Left renal pelvis (tissue), 4 donors: ENCODE data around the gene GSC2. TPM values are rescaled to one million over a fixed set of nuclear protein-coding genes. Genes with fewer than 3 reads are reported as not detected.

Experiments used
- DNase-seq, 4 donors: peaks; one replicate each; pipeline ENCODE4 v3.0.0-alpha.2; 2013; ENCODE audit warnings: low read depth in 4 of 4, low spot score in 3 of 4
- polyA plus RNA-seq, 4 donors: library from polyadenylated mRNA; unstranded; fragments of 120-200 nt; gene quantifications; one replicate each; pipeline ENCODE4 v1.2.1, GENCODE V29; 2013; ENCODE audit not compliant: insufficient read length in 4 of 4

GSC2 gene
- polyA plus RNA-seq, 4 donors: not detected

DNA sequence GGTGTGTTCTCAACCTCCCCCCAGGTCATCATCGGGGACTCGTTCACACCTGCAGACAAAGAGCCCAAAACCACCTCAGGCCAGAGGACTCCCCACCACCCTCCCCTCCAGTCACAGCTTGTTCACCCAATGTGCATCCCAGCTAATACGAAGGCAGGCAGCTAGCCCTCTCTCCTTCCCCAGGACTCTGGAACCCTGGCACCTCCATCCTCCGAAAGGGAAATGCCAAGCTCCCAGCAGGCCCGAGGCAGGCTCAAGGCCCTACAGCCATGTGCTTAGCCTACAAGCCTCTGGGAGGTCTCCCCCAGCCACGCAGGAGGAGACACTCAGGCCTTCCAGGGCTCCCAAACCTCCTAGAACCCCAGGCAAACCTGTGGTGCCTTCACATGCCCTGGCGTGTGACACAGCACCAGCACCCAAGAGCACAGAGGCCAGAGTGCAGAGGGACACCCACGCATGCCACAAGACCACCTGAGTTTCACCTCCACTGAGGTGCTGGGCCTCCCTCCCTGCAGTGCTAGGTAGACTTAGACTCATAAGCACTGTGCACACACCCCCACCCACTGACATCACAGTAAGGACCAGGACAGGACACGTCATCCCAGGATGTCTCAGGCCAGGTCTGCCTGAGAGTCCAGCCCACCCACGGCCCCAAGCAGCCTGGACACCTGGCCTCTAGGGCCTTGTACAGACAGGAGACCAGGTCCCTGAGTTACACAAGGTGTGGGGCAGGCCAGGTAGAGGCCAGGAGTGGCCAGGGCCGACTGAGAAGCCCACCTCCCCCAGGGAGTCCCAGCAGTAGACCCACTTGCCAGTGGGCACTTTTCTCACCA lies 12.5 kb downstream of the GSC2 start:
- no peak for DNase-seq

DNA sequence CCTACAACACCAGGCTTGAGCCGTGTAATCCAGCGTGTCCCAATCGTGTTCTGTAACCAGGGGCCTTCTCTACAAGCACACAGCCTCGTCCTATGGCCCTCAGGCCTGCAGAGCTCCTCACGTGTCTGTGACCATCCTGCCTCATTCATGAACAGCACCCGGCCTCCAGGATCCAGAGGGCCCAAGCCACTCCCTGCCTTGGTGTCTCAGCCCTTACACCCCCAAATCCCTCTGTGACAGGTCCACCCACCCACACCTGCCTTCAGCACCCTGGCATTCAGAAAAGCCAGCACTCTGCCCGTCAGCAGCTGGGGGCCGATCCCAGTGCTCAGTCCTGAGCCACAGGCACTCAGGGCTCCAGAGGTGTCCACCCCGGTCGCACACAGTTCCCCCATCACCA lies 13.2 kb downstream of the GSC2 start:
- no peak for DNase-seq

DNA sequence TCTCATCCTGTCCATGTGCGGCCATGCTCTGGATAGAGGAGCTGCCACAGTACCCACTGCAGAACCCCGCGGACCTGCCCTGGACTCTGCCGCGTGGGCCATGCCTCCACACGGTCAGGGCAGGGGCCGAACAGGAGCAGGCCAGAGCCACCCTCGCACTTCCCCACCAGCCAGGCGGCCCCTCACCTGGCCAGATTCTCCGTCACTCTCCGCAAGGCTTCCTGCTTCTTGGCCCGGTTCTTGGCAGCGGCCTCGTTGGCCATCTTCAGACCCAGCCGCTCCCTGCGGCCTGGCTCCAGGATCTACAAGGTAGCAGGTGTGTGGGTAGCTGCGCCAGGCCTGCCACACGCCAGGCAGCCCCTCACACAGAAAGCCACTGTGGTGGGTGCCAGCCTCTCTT lies 15.2 kb downstream of the GSC2 start:
- DNase-seq: no peak

DNA sequence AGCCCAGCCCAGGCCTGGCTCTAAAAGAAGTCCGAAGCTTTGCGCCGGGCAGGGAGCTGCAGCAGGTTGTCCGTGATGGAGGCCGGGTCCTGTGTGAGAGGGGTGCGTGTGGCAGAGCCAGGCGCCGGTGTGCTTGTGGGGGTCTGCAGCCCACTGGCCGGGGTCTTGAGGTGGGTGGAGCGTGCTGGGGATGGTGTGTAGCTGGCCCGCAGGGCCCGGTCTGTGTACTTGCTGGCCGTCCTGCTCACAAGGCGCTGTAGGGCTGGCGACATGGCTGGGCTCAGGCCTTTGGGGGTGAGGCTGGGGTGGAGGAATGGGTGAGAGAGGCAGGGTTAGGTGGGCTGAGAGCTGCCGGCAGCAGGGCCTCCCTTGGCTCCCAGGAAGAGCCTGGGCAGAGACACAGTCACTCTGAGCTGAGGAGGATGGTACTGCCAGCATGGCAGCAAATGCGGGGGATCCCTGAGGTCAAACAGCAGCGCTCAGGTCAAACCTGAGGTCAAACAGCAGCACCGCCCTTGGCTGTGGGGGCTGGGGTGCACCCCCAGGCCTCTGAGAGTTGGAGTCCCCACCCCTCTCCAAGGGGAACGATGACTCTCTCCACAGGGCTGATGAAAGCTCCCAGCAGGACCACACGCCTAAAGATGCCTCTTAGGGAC lies 15.8 kb downstream of the GSC2 start:
- no peak for DNase-seq

DNA sequence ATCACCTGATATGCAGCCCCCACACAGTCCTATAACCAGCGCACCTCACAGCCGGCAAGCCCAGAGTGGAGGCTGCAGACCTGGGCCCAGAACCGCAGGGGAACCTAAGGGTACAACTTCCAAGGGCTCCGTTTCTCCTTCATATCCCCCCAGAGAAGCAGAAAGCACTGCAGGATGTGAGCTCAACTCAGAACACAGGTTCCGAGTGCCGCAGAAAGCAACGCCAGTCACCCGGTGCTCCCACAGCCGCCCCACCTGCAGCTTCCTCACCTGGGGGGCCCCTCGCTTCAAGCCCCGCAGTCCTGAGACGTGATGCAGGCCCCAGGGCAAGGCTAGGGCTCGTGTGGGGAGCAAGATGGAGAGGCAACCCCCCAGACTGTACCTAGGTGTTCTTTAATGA lies 16.5 kb downstream of the GSC2 start:
- DNase-seq: no peak

DNA sequence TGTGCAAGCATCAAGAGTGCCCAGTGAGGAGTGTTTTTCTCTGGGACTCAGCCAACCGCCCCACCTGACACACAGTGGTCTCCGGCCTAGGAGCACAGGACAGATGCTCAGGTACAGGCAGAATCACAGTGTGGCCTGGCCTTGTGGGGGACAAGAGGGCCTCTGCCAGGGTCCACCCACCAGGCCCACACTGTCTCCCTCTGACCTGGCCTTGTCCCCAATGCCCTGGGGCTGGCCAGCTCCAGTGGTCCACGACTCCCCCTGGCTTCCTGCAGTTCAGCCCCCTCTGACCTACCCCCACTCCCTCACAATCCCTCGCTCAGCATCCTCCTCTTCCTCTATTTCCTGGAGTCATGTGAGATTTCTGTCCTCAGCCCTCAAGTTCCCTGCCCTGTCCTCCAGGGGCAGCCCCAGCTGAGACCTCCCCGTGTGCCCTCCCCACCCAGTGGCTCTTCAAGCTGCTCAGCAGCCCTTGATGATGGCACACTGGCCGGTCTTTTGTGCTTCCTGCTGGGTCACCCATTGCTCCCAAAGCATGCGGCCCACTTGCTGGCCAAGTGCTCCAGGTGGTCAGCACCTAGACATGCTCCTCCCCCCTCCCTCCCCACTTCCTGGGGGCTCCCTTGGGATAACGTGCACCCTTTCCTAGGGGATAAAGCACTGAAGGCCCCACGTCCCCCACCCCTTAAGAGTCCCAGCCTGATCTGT lies 17.2 kb downstream of the GSC2 start:
- DNase-seq: no peak

DNA sequence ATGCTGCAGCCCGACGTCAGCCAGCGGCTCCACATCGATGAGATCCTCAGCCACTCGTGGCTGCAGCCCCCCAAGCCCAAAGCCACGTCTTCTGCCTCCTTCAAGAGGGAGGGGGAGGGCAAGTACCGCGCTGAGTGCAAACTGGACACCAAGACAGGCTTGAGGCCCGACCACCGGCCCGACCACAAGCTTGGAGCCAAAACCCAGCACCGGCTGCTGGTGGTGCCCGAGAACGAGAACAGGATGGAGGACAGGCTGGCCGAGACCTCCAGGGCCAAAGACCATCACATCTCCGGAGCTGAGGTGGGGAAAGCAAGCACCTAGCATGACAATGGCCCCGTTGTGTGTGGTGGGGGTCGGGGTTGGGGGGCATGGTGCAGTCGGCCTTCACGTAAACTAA lies 17.9 kb downstream of the GSC2 start:
- no peak for DNase-seq

DNA sequence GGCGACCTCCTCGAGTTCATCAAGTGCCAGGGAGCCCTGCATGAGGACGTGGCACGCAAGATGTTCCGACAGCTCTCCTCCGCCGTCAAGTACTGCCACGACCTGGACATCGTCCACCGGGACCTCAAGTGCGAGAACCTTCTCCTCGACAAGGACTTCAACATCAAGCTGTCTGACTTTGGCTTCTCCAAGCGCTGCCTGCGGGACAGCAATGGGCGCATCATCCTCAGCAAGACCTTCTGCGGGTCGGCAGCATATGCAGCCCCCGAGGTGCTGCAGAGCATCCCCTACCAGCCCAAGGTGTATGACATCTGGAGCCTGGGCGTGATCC lies 18.4 kb downstream of the GSC2 start:
- no peak for DNase-seq

DNA sequence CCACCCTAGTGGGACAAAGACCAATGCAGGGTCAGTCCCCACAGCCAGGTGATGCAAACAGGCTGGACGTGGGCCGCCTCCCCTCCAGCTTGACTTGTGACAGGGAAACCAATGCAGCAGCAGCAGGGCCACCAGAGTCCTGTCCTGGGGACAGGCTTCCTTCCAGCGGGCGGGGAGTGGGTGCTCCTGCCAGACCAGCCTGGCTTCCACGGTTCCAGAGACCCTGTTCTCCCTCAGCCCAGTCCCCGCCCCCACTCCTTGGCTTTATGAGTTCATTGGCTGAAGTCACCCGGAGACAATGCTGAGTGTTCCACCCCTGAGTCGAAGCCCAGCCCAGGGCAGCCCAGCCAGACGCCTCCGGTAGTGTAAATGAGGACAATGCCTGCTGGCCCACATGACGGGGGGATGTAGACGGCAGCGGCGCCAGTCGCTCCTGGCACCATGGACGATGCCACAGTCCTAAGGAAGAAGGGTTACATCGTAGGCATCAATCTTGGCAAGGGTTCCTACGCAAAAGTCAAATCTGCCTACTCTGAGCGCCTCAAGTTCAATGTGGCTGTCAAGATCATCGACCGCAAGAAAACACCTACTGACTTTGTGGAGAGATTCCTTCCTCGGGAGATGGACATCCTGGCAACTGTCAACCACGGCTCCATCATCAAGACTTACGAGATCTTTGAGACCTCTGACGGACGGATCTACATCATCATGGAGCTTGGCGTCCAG lies 19.0 kb downstream of the GSC2 start, which contains the start of gene TSSK2:
TSS of gene TSSK2 (plus strand) at position 350 of the 726 bp plus-strand sequence. CDS start at position 442, 92 bp downstream.
- no peak for DNase-seq

DNA sequence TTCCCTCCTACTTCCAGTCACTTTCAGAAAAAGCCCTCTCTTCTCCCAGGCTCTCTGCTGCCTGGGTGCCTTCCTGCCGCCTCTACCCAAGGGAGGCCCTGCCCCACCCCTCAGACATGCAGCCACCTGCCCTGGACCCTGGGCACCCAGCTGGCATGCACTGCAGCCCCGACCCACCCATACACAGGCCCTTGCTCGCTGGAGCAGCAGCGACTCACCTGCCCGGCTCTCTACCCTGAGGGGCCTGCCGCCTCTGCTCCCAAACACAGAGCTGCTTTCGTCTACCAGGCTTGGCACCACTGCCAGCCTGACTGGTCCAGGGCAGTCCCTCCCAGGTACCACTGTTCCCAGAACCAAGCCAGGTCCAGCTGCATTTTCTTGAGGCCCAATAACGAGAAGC lies 20.2 kb downstream of the GSC2 start:
- no peak for DNase-seq

DNA sequence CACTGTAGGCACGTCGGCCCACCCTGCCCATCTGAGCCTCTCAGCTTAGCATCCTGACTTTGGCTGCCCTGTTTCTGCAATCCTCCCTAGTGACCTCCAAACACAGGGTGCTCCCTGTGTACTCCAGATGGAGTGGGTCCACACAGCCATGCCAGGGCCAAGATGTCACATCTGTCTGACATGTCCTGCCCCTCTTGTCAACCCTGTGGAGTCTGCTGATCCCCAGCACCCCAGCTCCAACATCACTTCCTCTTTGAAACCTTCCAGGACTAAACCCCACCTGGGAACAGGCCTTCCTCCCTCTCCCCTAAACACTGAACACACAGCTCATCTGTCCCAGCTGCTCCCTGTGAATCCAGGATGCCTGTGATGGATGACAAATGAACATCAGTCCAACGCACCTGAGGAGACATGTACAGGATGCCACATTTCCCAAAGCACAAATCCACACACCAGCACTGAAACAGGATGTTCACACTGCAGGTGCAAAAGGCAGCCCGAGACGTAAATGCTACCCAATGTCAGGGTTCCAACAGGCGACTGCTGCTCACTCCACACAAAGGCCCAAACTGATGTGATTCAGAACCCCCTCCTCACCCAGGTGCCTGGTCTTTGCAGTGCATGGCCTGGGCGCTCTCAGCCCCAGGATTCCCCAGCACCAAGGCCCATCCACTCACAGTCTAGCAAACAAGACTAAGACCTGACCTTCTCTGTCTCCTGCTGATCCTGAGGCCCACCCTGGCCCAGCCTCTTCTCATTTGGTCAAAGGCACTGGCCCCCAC lies 21.0 kb downstream of the GSC2 start:
- no peak for DNase-seq

DNA sequence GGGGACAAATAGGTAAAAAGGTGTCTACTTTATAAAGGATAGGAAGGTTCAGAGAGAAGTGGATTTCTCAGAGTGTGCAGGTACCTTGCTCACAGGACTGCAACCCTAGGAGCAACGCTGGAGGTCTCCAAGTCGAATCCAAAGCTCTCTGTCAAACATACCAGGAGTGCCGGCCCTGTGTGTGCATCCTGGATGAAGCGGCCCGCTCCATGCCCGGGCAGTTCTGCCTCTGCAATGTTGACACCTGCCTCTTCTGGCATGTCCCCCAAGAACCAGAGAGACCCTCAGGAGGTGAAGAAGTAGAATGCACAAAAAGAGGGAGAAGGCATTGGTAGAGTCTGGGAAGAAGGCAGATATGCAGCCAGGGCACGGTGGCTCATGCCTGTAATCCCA lies 22.1 kb downstream of the GSC2 start:
- DNase-seq: no peak

DNA sequence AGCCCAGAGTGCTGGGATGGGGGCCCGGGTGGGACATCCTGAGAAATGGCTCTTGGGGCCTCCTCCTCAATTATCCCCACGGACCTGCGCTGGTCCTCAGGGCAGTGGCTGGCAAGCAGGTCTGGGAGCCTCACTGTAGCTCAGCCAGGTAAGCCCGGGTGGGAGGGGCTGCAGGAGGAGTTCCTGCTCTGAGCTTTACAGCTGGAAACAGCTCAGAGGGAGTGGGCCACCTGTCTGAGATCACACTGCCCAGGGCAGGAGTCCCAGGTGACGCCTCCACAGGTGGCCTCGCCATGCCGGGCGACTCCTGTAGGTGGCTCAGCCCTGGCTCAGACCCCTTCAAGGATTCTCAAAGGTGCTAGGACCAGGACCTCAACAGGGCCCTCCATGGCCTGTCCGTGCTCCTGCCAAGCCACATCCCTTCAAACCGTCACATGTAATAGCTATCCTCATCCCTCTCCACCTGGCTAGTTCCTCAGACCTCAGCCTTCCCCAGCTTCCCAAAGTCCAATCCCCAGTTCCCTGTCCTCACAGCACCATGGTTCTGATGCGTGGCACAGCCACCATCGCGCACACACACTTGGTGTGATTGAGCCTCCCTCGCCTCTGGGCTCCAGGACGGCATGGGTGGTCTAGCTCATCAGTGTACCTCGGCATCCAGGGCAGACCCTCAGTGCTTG lies 22.6 kb downstream of the GSC2 start:
- no peak for DNase-seq

DNA sequence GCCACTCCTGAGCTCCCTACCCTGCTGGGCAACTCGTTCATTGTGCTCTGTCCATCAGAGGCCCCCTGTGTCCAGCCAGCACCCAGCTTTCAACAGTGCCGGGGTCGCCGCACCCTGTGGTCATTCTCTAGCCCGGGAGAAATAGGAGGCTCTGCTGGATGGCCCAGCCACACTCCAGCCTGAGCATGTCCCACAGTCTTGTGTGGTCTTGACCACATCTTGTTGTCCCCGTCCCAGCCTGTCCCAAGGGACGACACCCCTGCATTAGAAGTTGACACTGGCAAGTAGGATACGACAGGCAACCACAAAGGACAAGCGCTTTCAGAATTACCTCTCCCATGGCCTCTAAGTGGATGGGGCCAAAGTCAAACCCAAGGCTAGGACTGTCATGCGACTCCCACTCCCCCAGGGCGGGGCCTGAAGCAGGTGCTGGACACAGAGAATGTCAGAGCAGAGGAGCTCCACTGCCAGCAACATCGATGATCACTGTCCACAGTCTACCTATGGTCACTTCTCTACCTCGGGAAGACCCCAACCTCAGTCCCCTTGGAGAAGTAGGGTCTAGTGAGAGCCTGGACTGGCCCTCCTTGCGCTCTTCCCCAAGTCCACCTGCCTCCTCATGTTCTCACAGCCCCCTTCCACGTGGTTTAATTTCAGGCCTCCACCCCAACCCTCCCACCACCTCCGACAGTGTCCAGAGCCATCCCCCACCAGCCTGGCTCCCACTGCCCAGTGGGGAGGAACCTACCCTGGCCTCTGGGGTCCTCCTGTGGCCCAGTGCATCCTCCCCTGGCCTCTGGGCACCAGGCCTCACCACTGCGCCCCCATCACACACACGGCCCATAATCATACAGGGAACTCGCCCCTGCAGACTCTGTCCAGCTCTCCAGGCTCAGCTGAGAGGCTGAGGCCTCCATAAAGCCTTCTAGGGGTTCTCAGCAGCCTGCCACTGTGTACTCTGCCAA lies 23.5 kb downstream of the GSC2 start:
- DNase-seq: no peak

DNA sequence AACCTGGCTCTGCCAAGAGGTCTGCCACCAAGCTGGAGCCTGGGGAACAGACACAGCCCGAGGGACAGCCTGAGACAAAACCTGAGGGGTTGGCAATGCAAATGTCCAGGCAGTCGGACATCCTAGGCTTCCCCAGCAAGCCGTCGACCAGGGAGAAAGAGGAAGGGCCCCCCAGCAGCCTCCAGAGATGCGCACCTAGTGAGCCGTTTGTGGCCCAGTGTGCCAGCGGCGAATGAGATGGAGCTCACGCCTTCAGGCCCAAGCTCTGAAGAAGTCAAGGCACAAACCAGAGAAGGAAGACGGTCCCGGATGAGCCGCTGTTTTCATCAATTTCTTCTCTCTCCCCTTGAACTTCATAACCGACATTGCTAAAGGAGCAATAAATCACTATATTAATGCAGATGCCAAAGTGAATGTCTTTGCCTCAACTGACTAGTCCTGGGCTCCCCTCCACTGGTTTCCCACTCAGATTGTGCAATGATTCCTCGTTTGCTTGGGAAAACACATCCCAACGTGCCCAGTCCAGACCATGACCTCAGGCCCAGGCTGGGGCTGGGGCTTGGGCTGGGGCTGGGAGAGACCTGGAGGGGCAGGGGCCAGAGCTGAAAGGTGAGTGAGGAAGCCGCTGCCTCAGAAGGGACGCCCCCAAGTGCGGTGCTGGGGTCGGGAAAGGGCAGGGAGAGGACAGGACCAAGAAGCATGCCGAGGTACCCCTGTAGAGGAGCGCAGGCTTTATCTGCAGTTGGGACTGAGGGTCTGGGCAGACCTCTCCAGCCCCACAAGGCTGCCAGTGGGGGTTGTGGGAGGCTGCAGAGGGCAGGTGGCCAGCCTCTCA lies 24.4 kb downstream of the GSC2 start:
- no peak for DNase-seq

DNA sequence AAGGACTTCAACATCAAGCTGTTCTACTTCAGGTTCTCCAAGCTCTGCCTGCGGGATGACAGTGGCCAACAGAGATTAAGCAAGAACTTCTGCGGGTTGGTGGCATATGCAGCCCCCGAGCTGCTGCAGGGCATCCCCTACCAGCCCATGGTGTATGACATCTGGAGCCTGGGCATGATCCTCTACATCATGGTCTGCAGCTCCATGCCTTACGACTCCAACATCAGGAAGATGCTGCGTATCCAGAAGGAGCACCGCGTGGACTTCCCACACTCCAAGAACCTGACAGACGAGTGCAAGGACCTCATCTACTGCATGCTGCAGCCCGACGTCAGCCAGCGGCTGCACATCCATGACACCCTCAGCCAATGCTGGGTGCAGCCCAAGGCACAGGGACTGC lies 25.1 kb downstream of the GSC2 start:
- DNase-seq: no peak

DNA sequence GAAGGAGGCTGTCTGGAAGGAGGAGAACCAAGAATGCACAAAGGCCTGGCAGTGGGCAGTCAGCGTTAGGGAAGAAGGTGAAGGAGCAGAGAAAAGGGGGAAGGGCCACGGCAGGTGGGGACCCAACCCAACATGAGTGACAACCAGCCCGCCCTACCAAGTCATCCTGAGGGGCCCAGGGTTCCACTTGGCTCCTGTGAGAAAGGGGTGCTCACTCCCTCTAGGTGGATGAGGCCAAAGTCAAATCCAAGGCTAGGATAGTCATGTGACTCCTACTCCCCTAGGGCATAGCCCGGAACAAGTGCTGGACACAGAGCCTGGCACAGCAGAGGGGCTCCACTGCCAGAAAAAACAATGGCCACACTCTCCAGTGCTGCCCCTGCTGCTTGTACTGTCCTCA lies 25.7 kb downstream of the GSC2 start:
- DNase-seq: no peak

DNA sequence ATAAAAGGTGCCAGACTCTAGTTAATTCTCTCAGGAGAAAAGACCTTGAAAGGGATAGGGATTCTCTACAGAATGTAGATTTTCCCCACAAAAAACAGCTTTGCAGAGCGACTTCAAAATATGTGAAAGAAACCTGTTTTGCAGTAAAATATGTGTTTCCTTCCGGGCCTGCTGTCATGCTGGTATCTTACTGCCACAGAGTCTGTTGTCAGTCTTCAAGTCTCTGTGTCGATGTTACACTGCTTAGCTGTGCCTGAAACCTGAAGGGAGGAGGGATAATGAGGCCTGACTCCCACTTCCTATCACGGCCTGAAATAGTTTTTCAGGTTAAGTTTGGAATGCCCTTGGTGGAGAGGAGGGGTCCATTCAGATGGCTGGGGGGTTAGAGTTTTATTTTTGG lies 26.2 kb downstream of the GSC2 start:
- DNase-seq: no peak
